HepG2 (cell line): Measurements from ENCODE around the gene BICDL2. TPM values are rescaled to one million over a fixed set of nuclear protein-coding genes. Genes with fewer than 3 reads are reported as not detected.
A peak's percentile ranks its signal among the peaks of the same experiment; 100 is the strongest.

ENCODE experiments used
- CHCHD3 ChIP-seq: sonication (generic); formaldehyde crosslinking; IDR thresholded peaks from 2 replicates; pipeline ENCODE4 v1.8.0; 2022; ENCODE audit warnings: mild to moderate bottlenecking, missing genetic modification reagents, moderate library complexity
- FOXP1 ChIP-seq, 2 experiments: fragments of 450-650 bp in 1 of 2; IDR thresholded peaks; 2 replicates each; pipeline ENCODE4 v1.6.1; 2017 to 2018; ENCODE audit warnings: antibody characterized with exemption in 1 of 2
- GTF2F1 ChIP-seq: fragments of 150-350 bp; IDR thresholded peaks from 2 replicates; pipeline ENCODE4 v1.6.1; 2014; ENCODE audit warnings: low read length
- KAT2B ChIP-seq: fragments of 150-350 bp; IDR thresholded peaks from 2 replicates; pipeline ENCODE4 v1.6.1; 2014; ENCODE audit warnings: low read depth, low read length, borderline replicate concordance
- MLLT10 ChIP-seq: sonication (generic); formaldehyde crosslinking; IDR thresholded peaks from 2 replicates; pipeline ENCODE4 v1.4.0; 2020; ENCODE audit warnings: missing genetic modification reagents
- SMC3 ChIP-seq: IDR thresholded peaks from 2 replicates; pipeline ENCODE4 v1.6.1; 2011; ENCODE audit warnings: low read length, improper control_type of control experiment
- STAT5B ChIP-seq: sonication (generic); formaldehyde crosslinking; IDR thresholded peaks from 2 replicates; pipeline ENCODE4 v1.4.0; 2020; ENCODE audit warnings: missing genetic modification reagents
- ZNF234 ChIP-seq: sonication (generic); formaldehyde crosslinking; conservative IDR thresholded peaks from 2 replicates; pipeline ENCODE4 v1.5.1; 2020; ENCODE audit warnings: mild to moderate bottlenecking, missing genetic modification reagents
- ZNF441 ChIP-seq: sonication (generic); formaldehyde crosslinking; IDR thresholded peaks from 2 replicates; pipeline ENCODE4 v1.7.0; 2021; ENCODE audit warnings: missing genetic modification reagents, borderline replicate concordance
- ZNF703 ChIP-seq: sonication (generic); formaldehyde crosslinking; IDR thresholded peaks from 2 replicates; pipeline ENCODE4 v1.5.1; 2020; ENCODE audit warnings: missing genetic modification reagents, mild to moderate bottlenecking, moderate library complexity, borderline replicate concordance
- ZSCAN22 ChIP-seq: sonication (generic); formaldehyde crosslinking; IDR thresholded peaks from 2 replicates; pipeline ENCODE4 v1.4.0; 2020; ENCODE audit warnings: mild to moderate bottlenecking, missing genetic modification reagents
- polyA plus RNA-seq, 8 experiments: library from polyadenylated mRNA; depleted of rRNA in 3 of 8; stranded (reverse) in 7 of 8; unstranded in 1 of 8; fragments of >200 nt; fragmentation: Illumina TruSeq in 4 of 8; extraction: Trizol in 4 of 8; gene quantifications; 2 replicates each; pipeline versions ENCODE4 v1.2.1 to v1.2.3, GENCODE V29; 2011 to 2016; ENCODE audit warnings: low read depth in 4 of 8, missing spikeins in 1 of 8, mixed read lengths in 1 of 8; ENCODE audit not compliant: insufficient read depth in 1 of 8
- total RNA-seq, 5 experiments: library from RNA; depleted of rRNA; stranded (reverse); fragments of >200 nt; fragmentation: Illumina TruSeq; extraction: Trizol; gene quantifications; 2 replicates each; pipeline ENCODE4 v1.2.3, GENCODE V29; 2016; ENCODE audit warnings: low read depth in 1 of 5
- TF ChIP-seq, protein P1 (sequence below): sonication (generic); formaldehyde crosslinking; IDR thresholded peaks from 2 replicates; pipeline ENCODE4 v1.5.1; 2020; ENCODE audit warnings: mild to moderate bottlenecking, missing genetic modification reagents, moderate library complexity
- TF ChIP-seq, protein P2 (sequence below): sonication (generic); formaldehyde crosslinking; IDR thresholded peaks from 2 replicates; pipeline ENCODE4 v1.4.0; 2020; ENCODE audit warnings: missing genetic modification reagents, mild to moderate bottlenecking, borderline replicate concordance

The BICDL2 gene
- total and polyA plus RNA-seq, 2 of the 13 experiments (the other 11 are each of a cell fraction or from before 2014, with no cell fraction given) = 0.12 TPM; not detected in 1

DNA sequence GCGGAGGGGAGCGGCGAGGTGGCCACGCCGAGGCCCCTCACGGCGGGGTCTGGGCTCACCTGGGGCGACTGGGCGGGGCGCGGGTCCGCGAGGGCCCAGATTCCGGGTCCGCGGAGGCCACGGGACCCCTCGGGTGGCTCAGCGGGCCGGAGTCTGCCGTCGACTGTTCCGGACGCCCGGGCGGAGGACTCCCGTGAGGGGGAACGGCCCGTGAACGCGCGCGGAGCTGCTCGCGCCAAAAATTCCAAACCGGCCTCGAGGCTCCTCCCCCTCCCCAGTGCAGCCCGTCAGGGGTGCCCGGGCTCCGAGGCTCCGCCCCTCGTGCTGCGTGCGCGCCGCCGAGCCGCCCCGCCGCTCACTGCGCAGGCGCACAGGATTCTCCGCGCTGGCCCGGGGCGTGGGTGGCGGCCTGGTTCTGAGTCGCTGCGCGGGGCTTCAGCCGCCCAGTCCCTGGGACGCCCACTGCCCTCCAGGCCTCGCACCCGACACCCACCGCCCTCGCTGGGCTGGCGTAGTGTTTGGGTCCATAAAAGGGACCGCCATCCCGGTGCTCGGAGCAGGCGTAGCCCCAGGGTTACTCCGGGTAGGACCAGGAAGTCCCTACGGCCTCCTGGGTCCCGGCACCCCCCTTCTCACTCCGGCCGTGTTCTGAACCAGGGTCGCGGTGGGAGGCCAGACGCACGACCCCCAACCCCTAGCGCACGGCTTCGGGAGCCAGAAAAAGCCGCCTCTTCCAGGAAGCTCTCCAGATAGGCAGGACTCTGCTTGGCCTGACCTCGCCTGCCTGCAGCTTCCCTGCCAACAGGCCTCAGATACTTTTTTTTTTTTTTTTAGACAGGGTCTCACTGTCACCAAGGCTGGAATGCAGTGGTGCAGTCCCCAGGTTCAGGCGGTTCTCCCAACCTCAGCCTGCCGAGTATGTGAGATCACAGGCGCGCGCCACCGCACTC lies 56.2 kb downstream of the BICDL2 start, which contains the start of gene PKMYT1 (continued):
- TF ChIP-seq FOXP1 (IDR thresholded peaks at IDR 0.05) (no peak), FOXP1 (CRISPR knock-in tag; IDR thresholded peaks at IDR 0.05) (no peak), KAT2B (no peak), GTF2F1 (no peak), CHCHD3 (CRISPR knock-in tag) (0 out of 2 replicates have a peak, but pooled peaks have one; percentile 18), STAT5B (no peak), ZNF441 (CRISPR knock-in tag) (peak; percentile 74; the same call in 1 of the 2 replicates), ZSCAN22 (CRISPR knock-in tag) (no peak), ZNF703 (CRISPR knock-in tag) (no peak; the same call in 1 of the 2 replicates), ZNF234 (CRISPR knock-in tag) (no peak), SMC3 (no peak), MLLT10 (CRISPR knock-in tag) (no peak)
- TF ChIP-seq, protein P1, sequence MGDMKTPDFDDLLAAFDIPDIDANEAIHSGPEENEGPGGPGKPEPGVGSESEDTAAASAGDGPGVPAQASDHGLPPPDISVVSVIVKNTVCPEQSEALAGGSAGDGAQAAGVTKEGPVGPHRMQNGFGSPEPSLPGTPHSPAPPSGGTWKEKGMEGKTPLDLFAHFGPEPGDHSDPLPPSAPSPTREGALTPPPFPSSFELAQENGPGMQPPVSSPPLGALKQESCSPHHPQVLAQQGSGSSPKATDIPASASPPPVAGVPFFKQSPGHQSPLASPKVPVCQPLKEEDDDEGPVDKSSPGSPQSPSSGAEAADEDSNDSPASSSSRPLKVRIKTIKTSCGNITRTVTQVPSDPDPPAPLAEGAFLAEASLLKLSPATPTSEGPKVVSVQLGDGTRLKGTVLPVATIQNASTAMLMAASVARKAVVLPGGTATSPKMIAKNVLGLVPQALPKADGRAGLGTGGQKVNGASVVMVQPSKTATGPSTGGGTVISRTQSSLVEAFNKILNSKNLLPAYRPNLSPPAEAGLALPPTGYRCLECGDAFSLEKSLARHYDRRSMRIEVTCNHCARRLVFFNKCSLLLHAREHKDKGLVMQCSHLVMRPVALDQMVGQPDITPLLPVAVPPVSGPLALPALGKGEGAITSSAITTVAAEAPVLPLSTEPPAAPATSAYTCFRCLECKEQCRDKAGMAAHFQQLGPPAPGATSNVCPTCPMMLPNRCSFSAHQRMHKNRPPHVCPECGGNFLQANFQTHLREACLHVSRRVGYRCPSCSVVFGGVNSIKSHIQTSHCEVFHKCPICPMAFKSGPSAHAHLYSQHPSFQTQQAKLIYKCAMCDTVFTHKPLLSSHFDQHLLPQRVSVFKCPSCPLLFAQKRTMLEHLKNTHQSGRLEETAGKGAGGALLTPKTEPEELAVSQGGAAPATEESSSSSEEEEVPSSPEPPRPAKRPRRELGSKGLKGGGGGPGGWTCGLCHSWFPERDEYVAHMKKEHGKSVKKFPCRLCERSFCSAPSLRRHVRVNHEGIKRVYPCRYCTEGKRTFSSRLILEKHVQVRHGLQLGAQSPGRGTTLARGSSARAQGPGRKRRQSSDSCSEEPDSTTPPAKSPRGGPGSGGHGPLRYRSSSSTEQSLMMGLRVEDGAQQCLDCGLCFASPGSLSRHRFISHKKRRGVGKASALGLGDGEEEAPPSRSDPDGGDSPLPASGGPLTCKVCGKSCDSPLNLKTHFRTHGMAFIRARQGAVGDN (CRISPR knock-in tag) = peak; percentile 70
- TF ChIP-seq, protein P2, sequence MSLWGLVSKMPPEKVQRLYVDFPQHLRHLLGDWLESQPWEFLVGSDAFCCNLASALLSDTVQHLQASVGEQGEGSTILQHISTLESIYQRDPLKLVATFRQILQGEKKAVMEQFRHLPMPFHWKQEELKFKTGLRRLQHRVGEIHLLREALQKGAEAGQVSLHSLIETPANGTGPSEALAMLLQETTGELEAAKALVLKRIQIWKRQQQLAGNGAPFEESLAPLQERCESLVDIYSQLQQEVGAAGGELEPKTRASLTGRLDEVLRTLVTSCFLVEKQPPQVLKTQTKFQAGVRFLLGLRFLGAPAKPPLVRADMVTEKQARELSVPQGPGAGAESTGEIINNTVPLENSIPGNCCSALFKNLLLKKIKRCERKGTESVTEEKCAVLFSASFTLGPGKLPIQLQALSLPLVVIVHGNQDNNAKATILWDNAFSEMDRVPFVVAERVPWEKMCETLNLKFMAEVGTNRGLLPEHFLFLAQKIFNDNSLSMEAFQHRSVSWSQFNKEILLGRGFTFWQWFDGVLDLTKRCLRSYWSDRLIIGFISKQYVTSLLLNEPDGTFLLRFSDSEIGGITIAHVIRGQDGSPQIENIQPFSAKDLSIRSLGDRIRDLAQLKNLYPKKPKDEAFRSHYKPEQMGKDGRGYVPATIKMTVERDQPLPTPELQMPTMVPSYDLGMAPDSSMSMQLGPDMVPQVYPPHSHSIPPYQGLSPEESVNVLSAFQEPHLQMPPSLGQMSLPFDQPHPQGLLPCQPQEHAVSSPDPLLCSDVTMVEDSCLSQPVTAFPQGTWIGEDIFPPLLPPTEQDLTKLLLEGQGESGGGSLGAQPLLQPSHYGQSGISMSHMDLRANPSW (CRISPR knock-in tag) = no peak; the same call in 1 of the 2 replicates
